Measurements from ENCODE around the gene VOPP1. TPM values are rescaled to one million over a fixed set of nuclear protein-coding genes. Genes with fewer than 3 reads are reported as not detected.
"Not testable (repeated sequence)": the region's sequence is repeated elsewhere in the genome, so short reads cannot be mapped to it uniquely, and the experiment has no call there.

Gene VOPP1
- total RNA-seq, 1 experiment from 2014 or later, result 63.9 TPM

DNA sequence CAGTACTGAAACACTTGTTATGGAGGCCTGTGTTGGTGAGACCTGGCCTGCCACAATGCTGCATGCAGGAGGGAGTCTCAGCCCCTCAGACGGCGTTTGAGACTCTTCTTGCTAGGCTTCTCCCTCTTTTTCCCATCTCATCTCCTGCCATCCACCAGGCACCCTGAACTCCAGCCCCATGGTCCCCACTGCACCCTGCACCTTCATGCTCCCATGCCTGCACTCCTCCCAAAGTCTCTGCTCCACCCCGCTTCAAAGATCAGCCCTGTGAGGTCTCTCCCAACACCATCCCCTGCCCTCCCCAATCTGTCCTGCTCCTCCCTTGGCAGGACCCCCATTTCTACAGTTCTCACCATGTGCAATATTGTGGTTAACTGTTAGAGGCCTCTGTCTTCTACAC lies 61.7 kb downstream of the VOPP1 start:
- Mint-ChIP-seq H3K4me1 (peaks cover 43% of the 10 kb centered on the region), H3K36me3 (peaks cover 5% of the 10 kb centered on the region), H3K4me3 (no peak overlapping the region), H3K27me3 (ENCODE audit: low read depth) (no peaks in the 10 kb centered on the region), H3K27ac (peak overlapping the region; percentile 67), H3K9me3 (no peaks in the 10 kb centered on the region)
- POLR2A ChIA-PET, result no interaction called here
- TF ChIP-seq SMAD3 (CRISPR knock-in tag; IDR thresholded peaks at IDR 0.05; ENCODE audit: borderline replicate concordance), result no peak
- TF ChIP-seq, protein P1, sequence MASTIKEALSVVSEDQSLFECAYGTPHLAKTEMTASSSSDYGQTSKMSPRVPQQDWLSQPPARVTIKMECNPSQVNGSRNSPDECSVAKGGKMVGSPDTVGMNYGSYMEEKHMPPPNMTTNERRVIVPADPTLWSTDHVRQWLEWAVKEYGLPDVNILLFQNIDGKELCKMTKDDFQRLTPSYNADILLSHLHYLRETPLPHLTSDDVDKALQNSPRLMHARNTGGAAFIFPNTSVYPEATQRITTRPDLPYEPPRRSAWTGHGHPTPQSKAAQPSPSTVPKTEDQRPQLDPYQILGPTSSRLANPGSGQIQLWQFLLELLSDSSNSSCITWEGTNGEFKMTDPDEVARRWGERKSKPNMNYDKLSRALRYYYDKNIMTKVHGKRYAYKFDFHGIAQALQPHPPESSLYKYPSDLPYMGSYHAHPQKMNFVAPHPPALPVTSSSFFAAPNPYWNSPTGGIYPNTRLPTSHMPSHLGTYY (CRISPR knock-in tag; IDR thresholded peaks at IDR 0.05), result no peak
- TF ChIP-seq NFATC4 (CRISPR knock-in tag; IDR thresholded peaks at IDR 0.05), result no peak
- no peak for TF ChIP-seq TP53 (CRISPR knock-in tag; IDR thresholded peaks at IDR 0.05)
- no peak for TF ChIP-seq FOXK1 (CRISPR knock-in tag; IDR thresholded peaks at IDR 0.05)
- TF ChIP-seq, protein P2, sequence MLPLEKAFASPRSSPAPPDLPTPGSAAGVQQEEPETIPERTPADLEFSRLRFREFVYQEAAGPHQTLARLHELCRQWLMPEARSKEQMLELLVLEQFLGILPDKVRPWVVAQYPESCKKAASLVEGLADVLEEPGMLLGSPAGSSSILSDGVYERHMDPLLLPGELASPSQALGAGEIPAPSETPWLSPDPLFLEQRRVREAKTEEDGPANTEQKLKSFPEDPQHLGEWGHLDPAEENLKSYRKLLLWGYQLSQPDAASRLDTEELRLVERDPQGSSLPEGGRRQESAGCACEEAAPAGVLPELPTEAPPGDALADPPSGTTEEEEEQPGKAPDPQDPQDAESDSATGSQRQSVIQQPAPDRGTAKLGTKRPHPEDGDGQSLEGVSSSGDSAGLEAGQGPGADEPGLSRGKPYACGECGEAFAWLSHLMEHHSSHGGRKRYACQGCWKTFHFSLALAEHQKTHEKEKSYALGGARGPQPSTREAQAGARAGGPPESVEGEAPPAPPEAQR (CRISPR knock-in tag; IDR thresholded peaks at IDR 0.05), result no peak
- no peak for TF ChIP-seq ZNF671 (CRISPR knock-in tag; IDR thresholded peaks at IDR 0.05)
- TF ChIP-seq CREB1 (CRISPR knock-in tag; IDR thresholded peaks at IDR 0.05), result no peak
- TF ChIP-seq, protein P3, sequence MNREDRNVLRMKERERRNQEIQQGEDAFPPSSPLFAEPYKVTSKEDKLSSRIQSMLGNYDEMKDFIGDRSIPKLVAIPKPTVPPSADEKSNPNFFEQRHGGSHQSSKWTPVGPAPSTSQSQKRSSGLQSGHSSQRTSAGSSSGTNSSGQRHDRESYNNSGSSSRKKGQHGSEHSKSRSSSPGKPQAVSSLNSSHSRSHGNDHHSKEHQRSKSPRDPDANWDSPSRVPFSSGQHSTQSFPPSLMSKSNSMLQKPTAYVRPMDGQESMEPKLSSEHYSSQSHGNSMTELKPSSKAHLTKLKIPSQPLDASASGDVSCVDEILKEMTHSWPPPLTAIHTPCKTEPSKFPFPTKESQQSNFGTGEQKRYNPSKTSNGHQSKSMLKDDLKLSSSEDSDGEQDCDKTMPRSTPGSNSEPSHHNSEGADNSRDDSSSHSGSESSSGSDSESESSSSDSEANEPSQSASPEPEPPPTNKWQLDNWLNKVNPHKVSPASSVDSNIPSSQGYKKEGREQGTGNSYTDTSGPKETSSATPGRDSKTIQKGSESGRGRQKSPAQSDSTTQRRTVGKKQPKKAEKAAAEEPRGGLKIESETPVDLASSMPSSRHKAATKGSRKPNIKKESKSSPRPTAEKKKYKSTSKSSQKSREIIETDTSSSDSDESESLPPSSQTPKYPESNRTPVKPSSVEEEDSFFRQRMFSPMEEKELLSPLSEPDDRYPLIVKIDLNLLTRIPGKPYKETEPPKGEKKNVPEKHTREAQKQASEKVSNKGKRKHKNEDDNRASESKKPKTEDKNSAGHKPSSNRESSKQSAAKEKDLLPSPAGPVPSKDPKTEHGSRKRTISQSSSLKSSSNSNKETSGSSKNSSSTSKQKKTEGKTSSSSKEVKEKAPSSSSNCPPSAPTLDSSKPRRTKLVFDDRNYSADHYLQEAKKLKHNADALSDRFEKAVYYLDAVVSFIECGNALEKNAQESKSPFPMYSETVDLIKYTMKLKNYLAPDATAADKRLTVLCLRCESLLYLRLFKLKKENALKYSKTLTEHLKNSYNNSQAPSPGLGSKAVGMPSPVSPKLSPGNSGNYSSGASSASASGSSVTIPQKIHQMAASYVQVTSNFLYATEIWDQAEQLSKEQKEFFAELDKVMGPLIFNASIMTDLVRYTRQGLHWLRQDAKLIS (CRISPR knock-in tag; IDR thresholded peaks at IDR 0.05; ENCODE audit: borderline replicate concordance), result no peak
- TF ChIP-seq, protein P4, sequence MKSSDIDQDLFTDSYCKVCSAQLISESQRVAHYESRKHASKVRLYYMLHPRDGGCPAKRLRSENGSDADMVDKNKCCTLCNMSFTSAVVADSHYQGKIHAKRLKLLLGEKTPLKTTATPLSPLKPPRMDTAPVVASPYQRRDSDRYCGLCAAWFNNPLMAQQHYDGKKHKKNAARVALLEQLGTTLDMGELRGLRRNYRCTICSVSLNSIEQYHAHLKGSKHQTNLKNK (CRISPR knock-in tag; IDR thresholded peaks at IDR 0.05), result no peak
- DNase-seq (ENCODE audit: low spot score) (no peak), ATAC-seq (no peak)
- CTCF ChIA-PET, result interaction anchor here (1.1 kb wide), 1 partner anchor 12 kb away, joined by 3 read pairs; no protein-coding TSS in a partner anchor

DNA sequence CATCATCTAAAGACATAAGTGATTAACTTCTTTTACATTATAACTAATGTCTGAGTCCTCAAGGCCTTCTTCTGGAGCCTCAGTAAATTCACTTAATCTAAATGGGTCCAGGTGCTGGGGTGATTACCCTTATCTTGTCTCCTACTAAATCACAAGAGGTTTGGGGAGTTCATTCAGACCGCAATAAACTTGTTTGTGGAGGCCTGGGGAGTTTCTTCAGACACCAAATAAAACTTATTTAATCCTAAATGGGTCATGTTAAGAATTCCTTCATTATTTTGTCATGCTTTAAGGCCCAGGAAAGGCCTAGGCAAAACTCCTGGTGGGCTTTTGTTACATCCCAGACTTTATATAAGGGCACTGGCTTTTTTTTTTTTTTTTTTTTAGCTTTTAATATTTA lies 62.1 kb downstream of the VOPP1 start:
- H3K27ac Mint-ChIP-seq; H3K36me3 Mint-ChIP-seq; CTCF ChIA-PET; H3K27me3 Mint-ChIP-seq (ENCODE audit: low read depth); DNase-seq (ENCODE audit: low spot score); ATAC-seq; H3K4me3 Mint-ChIP-seq; POLR2A ChIA-PET; H3K9me3 Mint-ChIP-seq: not testable (repeated sequence)
- H3K4me1 Mint-ChIP-seq, result peaks cover 45% of the 10 kb centered on the region

DNA sequence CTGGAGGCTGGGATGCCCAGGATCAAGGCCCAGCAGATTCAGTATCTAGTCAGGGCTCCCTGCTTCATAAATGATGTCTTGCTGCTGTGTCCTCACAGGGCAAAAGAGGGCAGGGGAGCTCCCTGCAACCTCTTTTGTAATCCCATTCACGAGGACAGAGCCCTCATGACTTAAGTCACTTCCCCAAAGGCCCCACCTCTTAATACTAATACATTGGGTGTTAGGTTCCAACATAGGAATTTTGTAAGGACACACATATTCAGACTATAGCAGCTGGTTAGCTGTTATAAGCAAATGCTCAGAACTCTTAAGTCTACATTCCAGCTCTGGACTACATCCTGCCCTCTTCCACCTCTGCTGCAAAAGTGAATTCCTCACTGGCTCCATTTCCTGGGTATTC lies 63.0 kb downstream of the VOPP1 start:
- CTCF ChIA-PET, result interaction anchor here (0.6 kb wide), 1 partner anchor 99 kb away, joined by 3 read pairs; no protein-coding TSS in a partner anchor
- Mint-ChIP-seq H3K4me3 (no peak overlapping the region), H3K27ac (no peak overlapping the region)
- TF ChIP-seq RORB (CRISPR knock-in tag; IDR thresholded peaks at IDR 0.05) (no peak), MXD4 (CRISPR knock-in tag; IDR thresholded peaks at IDR 0.05; ENCODE audit: borderline replicate concordance) (no peak), ZNF138 (CRISPR knock-in tag; conservative IDR thresholded peaks at IDR 0.05) (no peak), TCF7 (CRISPR knock-in tag; IDR thresholded peaks at IDR 0.05; ENCODE audit: low read depth) (no peak), GRHL2 (CRISPR knock-in tag; IDR thresholded peaks at IDR 0.05; ENCODE audit: insufficient replicate concordance, severe bottlenecking) (no peak), SMAD4 (CRISPR knock-in tag; IDR thresholded peaks at IDR 0.05) (no peak), TEAD1 (CRISPR knock-in tag; IDR thresholded peaks at IDR 0.05) (no peak), NR3C1 (CRISPR knock-in tag; conservative IDR thresholded peaks at IDR 0.05; ENCODE audit: low read depth) (no peak), EMX1 (CRISPR knock-in tag; IDR thresholded peaks at IDR 0.05) (no peak), ZNF423 (CRISPR knock-in tag; IDR thresholded peaks at IDR 0.05) (no peak)
- TF ChIP-seq, protein P4 (CRISPR knock-in tag; IDR thresholded peaks at IDR 0.05), result no peak
- TF ChIP-seq, protein P5, sequence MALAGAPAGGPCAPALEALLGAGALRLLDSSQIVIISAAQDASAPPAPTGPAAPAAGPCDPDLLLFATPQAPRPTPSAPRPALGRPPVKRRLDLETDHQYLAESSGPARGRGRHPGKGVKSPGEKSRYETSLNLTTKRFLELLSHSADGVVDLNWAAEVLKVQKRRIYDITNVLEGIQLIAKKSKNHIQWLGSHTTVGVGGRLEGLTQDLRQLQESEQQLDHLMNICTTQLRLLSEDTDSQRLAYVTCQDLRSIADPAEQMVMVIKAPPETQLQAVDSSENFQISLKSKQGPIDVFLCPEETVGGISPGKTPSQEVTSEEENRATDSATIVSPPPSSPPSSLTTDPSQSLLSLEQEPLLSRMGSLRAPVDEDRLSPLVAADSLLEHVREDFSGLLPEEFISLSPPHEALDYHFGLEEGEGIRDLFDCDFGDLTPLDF (CRISPR knock-in tag; IDR thresholded peaks at IDR 0.05), result no peak
- TF ChIP-seq, protein P1 (CRISPR knock-in tag; IDR thresholded peaks at IDR 0.05), result no peak
- TF ChIP-seq, protein P6, sequence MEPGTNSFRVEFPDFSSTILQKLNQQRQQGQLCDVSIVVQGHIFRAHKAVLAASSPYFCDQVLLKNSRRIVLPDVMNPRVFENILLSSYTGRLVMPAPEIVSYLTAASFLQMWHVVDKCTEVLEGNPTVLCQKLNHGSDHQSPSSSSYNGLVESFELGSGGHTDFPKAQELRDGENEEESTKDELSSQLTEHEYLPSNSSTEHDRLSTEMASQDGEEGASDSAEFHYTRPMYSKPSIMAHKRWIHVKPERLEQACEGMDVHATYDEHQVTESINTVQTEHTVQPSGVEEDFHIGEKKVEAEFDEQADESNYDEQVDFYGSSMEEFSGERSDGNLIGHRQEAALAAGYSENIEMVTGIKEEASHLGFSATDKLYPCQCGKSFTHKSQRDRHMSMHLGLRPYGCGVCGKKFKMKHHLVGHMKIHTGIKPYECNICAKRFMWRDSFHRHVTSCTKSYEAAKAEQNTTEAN (CRISPR knock-in tag; IDR thresholded peaks at IDR 0.05), result no peak

More for the DNA sequence above, 63.0 kb downstream of the VOPP1 start:
- Mint-ChIP-seq H3K36me3 (peaks cover 5% of the 10 kb centered on the region), H3K27me3 (ENCODE audit: low read depth) (no peaks in the 10 kb centered on the region), H3K9me3 (no peaks in the 10 kb centered on the region), H3K4me1 (peaks cover 54% of the 10 kb centered on the region)
- POLR2A ChIA-PET, result interaction anchor here (0.5 to 0.6 kb wide), 2 partner anchors 179 to 508 kb away, joined by 3 to 4 read pairs; no protein-coding TSS in a partner anchor
- DNase-seq (ENCODE audit: low spot score), result no peak
- no peak; the same call in 1 of the 2 replicates for ATAC-seq

All from WTC11 (cell line).